Testis (tissue), 2 donors: ENCODE results near the gene MROH2A.

Experiments used
- POLR2A ChIP-seq: fragments of 450-650 bp; IDR thresholded peaks from one replicate; pipeline ENCODE4 v1.6.1; 2017; ENCODE audit warnings: antibody characterized with exemption, mild to moderate bottlenecking, moderate library complexity
- TF ChIP-seq, protein P1 (sequence below), 3 experiments: fragments of 450-650 bp in 2 of 3; fragments of 200-600 bp in 1 of 3; sonication (generic) in 1 of 3; IDR thresholded peaks; one replicate each; pipeline ENCODE4 v1.5.1; 2016 to 2019; ENCODE audit warnings: antibody characterized with exemption in 3 of 3, mild to moderate bottlenecking in 2 of 3, moderate library complexity in 1 of 3

DNA sequence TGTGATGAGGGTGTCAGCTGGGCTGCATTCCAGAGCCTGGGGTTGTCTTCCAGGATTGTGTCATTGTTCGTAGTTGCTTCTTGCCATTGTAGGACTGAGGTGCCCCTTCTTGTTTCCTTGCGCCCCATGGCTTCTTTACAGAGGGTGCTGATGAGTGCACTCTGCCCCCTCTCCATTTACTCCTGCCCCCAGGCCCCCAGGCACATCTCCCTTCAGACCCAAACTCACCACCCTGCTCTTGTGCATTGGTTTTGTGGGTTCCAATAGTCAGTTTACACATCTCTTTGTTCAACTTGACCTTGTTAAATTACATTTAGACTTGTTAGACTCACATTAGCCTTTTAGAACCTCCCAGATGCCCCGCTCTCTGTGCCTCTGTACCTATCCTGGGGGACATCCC, 43.1 kb downstream of the MROH2A start:
- no peak for TF ChIP-seq POLR2A
- TF ChIP-seq, protein P1, sequence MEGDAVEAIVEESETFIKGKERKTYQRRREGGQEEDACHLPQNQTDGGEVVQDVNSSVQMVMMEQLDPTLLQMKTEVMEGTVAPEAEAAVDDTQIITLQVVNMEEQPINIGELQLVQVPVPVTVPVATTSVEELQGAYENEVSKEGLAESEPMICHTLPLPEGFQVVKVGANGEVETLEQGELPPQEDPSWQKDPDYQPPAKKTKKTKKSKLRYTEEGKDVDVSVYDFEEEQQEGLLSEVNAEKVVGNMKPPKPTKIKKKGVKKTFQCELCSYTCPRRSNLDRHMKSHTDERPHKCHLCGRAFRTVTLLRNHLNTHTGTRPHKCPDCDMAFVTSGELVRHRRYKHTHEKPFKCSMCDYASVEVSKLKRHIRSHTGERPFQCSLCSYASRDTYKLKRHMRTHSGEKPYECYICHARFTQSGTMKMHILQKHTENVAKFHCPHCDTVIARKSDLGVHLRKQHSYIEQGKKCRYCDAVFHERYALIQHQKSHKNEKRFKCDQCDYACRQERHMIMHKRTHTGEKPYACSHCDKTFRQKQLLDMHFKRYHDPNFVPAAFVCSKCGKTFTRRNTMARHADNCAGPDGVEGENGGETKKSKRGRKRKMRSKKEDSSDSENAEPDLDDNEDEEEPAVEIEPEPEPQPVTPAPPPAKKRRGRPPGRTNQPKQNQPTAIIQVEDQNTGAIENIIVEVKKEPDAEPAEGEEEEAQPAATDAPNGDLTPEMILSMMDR (IDR thresholded peaks at IDR 0.05), result no peak
